GM13977 (cell line): ENCODE results near the gene NFIA.

Experiments
- DNase-seq: peaks from one replicate; pipeline ENCODE4 v3.0.0; 2012; ENCODE audit warnings: low spot score
- in situ Hi-C: fragments of 300-500 bp; cut with MboI; formaldehyde crosslinking; loops from one replicate; pipeline ENCODE4 v1.12.0; 2022; ENCODE audit warnings: low sequenced_read_pairs, low pct_unique_long_range_greater_than_20kb, mixed read lengths, inconsistent platforms; ENCODE audit not compliant: unreplicated experiment
- TF ChIP-seq, protein P1 (sequence below): IDR thresholded peaks from 2 replicates; pipeline ENCODE4 v1.5.1; 2012; ENCODE audit warnings: mild to moderate bottlenecking, control low read depth; ENCODE audit not compliant: insufficient read depth; ENCODE audit errors: extremely low read depth, missing control alignments

The NFIA gene

DNA sequence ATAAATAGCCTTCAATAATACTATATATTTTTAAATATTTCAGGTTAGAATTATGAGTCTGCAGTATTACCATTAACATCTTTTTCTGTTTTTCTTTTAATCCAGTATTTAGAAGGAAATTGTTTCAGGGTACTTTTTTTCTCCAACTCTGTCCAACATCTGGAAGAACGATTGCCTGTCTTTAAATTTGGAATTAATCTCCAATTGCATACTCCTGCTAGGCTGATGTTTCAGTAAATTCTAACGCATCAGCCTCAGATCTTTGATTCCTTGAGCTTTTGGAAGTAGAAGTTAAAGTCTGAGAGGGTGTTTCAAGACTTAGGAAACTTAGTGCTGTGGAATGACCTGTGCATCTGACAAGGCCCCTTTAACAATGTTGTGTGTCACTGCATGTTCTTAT lies 20.3 kb downstream of the NFIA start:
- TF ChIP-seq, protein P1, sequence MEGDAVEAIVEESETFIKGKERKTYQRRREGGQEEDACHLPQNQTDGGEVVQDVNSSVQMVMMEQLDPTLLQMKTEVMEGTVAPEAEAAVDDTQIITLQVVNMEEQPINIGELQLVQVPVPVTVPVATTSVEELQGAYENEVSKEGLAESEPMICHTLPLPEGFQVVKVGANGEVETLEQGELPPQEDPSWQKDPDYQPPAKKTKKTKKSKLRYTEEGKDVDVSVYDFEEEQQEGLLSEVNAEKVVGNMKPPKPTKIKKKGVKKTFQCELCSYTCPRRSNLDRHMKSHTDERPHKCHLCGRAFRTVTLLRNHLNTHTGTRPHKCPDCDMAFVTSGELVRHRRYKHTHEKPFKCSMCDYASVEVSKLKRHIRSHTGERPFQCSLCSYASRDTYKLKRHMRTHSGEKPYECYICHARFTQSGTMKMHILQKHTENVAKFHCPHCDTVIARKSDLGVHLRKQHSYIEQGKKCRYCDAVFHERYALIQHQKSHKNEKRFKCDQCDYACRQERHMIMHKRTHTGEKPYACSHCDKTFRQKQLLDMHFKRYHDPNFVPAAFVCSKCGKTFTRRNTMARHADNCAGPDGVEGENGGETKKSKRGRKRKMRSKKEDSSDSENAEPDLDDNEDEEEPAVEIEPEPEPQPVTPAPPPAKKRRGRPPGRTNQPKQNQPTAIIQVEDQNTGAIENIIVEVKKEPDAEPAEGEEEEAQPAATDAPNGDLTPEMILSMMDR, result no peak
- in situ Hi-C loops, result no loop called here
- no peak for DNase-seq

DNA sequence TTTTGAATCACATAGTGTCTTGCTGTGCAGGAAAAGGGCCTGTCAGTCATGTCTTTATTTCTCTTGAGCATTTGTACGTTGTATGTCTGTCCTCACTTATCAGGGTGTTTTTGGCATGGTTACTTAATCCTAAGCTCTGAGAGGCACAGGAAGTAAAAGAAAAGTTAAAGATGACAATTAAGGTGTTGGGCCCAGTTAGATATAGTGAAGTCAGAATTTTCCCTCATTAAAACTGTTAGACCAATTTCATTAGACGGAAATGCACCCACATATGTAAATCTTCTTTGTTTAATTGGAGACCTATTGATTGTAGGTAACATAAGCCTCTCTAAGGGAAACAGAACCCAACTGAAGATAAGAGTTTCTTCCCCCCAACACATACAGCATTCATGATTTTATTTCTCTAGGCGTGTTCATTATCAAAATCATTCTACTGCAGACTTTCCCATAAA lies 21.9 kb downstream of the NFIA start:
- no peak for DNase-seq
- in situ Hi-C loops, result no loop called here
- TF ChIP-seq, protein P1, result no peak

DNA sequence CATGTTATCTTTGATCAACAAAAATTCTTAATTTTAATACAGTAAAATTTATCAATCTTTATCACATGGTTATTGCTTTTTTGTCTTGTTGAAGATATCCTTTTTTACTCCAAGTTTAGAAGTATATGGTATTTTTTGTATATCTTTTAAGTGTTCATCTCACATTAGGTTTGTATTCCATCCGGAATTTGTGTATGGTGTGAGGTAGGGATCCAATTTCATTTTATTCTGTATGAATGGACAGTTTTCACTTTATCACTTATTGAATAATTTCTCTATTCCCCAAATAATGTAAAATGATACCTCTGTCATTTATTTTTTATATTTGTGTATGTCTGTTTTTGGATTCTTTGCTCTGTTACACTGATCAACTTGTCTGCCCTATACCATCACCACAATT lies 25.3 kb downstream of the NFIA start:
- in situ Hi-C loops, result no loop called here
- TF ChIP-seq, protein P1, result no peak
- no peak for DNase-seq

DNA sequence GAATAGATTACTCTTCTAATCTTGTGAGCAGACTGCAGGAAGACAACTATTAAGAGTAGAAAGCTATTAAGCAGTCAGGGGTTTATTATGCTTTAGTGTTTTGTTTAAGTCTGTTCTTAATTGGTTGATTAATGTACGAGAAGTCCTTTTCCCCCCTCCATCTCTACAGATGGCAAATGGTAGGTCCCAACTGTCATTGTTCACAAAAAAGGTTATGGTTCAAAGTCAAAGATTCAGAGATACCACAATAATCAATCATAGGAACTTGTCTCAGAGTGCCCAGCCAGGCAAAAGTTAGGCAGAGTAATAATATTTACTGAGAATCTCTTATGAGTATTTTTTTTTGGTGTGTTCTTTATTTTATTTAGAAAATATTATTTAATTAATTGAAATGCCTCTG lies 26.8 kb downstream of the NFIA start:
- TF ChIP-seq, protein P1, result no peak
- in situ Hi-C loops, result no loop called here
- DNase-seq, result no peak

DNA sequence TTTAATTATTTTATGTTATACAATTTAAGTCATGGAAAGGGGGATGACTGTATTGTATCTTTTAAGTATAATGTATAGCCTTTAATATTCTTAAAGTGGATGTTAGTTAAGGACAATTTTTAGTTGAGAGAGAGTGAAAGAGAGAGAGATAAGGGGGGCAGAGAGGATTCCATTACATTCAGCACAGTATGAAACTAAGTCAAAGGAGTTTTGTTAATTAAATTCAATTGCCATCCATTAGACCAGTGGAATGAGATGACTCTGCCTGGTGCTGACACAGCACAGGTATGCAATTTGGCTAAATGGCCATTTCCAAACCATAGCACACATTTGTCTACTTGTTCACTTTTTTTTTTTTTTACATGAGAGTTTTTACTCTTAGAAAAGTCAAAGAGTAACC lies 27.5 kb downstream of the NFIA start:
- no peak for DNase-seq
- in situ Hi-C loops, result no loop called here
- TF ChIP-seq, protein P1, result no peak

DNA sequence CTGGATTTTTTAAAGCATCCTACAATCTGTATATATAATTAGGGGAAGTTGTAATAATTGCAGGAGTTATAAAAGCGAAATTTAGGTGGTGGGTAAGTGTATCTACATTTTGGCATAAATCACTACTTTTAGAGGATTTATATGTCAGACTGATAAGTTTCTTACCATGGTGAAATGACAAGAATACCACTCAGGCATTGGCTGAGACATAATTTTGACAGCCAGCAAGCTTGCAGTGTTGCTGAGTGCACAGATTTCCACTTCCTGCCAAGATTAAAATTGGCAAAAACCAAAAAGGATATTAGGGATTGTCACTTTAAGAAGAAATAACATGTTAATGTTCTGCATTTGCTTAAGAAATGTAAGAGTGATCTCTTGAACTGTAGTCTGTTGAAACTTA lies 28.2 kb downstream of the NFIA start:
- TF ChIP-seq, protein P1, result no peak
- no peak for DNase-seq
- in situ Hi-C loops, result no loop called here
